Vagina (tissue), 2 donors: ENCODE results near the gene CPSF4.

Source experiments
- POLR2A ChIP-seq, 2 donors: fragments of 450-650 bp; IDR thresholded peaks; one replicate each; pipeline ENCODE4 v1.6.1; 2017; ENCODE audit warnings: antibody characterized with exemption in 2 of 2, mild to moderate bottlenecking in 2 of 2, moderate library complexity in 2 of 2
- TF ChIP-seq, protein P1 (sequence below), 3 experiments: fragments of 450-650 bp in 2 of 3; fragments of 200-600 bp in 1 of 3; sonication (generic) in 1 of 3; IDR thresholded peaks; one replicate each; pipeline ENCODE4 v1.5.1; 2017 to 2019; ENCODE audit warnings: antibody characterized with exemption in 3 of 3, mild to moderate bottlenecking in 2 of 3, moderate library complexity in 2 of 3

- no peak for TF ChIP-seq POLR2A (IDR thresholded peaks at IDR 0.05)
- TF ChIP-seq, protein P1, sequence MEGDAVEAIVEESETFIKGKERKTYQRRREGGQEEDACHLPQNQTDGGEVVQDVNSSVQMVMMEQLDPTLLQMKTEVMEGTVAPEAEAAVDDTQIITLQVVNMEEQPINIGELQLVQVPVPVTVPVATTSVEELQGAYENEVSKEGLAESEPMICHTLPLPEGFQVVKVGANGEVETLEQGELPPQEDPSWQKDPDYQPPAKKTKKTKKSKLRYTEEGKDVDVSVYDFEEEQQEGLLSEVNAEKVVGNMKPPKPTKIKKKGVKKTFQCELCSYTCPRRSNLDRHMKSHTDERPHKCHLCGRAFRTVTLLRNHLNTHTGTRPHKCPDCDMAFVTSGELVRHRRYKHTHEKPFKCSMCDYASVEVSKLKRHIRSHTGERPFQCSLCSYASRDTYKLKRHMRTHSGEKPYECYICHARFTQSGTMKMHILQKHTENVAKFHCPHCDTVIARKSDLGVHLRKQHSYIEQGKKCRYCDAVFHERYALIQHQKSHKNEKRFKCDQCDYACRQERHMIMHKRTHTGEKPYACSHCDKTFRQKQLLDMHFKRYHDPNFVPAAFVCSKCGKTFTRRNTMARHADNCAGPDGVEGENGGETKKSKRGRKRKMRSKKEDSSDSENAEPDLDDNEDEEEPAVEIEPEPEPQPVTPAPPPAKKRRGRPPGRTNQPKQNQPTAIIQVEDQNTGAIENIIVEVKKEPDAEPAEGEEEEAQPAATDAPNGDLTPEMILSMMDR (IDR thresholded peaks at IDR 0.05) = no peak
These were observed 29.6 kb upstream of the CPSF4 start for GRCh38 chr7:99409192-99409572.
